IMR-90 (cell line): ENCODE results near the gene RMI2. TPM values are rescaled to one million over a fixed set of nuclear protein-coding genes. Genes with fewer than 3 reads are reported as not detected.

Experiments
- ATAC-seq: fragments of 200-7000 bp; cut with Tn5 transposase; 2 replicates; pipeline ENCODE4 v1.9.1; 2020; ENCODE audit warnings: low read depth, mild to moderate bottlenecking, moderate library complexity
- BruUV-seq: library from RNA; stranded (reverse); fragments of 400-500 nt; replicated peaks from 2 replicates; lab custom pipeline; 2021; lab: Mats Ljungman, UMichigan
- CTCF ChIA-PET: fragments of 300-600 bp; formaldehyde crosslinking; extraction: SDS; loops from one replicate; lab custom pipeline; 2021; ENCODE audit warnings: antibody characterized with exemption; lab: Yijun Ruan, JAX
- POLR2A ChIA-PET: fragments of 300-600 bp; sonication (Branson Sonifier 250); formaldehyde crosslinking; loops from one replicate; lab custom pipeline; 2022; ENCODE audit warnings: antibody characterized with exemption; ENCODE audit not compliant: unreplicated experiment; lab: Charles Lee
- DNase-seq: peaks from one replicate; pipeline ENCODE4 v3.0.0; 2013
- H2AFZ ChIP-seq: replicated peaks from 2 replicates; pipeline ENCODE3; 2013; ENCODE audit warnings: low read length, mild to moderate bottlenecking; ENCODE audit not compliant: poor library complexity
- H2AK5ac ChIP-seq: 2 replicates; pipeline ENCODE4 v1.6.1; 2013; ENCODE audit warnings: low read depth, low read length, inconsistent platforms
- H2AK9ac ChIP-seq: replicated peaks from 2 replicates; pipeline ENCODE3; 2013; ENCODE audit warnings: mild to moderate bottlenecking, low read depth, low read length, moderate library complexity; ENCODE audit not compliant: poor library complexity
- H2BK120ac ChIP-seq: 2 replicates; pipeline ENCODE4 v1.6.1; 2013; ENCODE audit warnings: low read depth, low read length, inconsistent platforms
- H2BK15ac ChIP-seq: 3 replicates; pipeline ENCODE4 v1.6.1; 2013; ENCODE audit warnings: low read depth, low read length, inconsistent platforms
- H2BK20ac ChIP-seq: 2 replicates; pipeline ENCODE4 v1.6.1; 2013; ENCODE audit warnings: low read depth, mild to moderate bottlenecking, inconsistent platforms, low read length, moderate library complexity
- H2BK5ac ChIP-seq: 2 replicates; pipeline ENCODE4 v1.6.1; 2013; ENCODE audit warnings: mild to moderate bottlenecking, low read depth, low read length, inconsistent platforms; ENCODE audit not compliant: poor library complexity, severe bottlenecking
- H3K14ac ChIP-seq: replicated peaks from 2 replicates; pipeline ENCODE4 v1.6.1; 2013; ENCODE audit warnings: low read depth, low read length, inconsistent platforms
- H3K18ac ChIP-seq: 2 replicates; pipeline ENCODE4 v1.6.1; 2013; ENCODE audit warnings: low read depth, low read length, control low read depth
- H3K23ac ChIP-seq: 2 replicates; pipeline ENCODE4 v1.6.1; 2013; ENCODE audit warnings: low read depth, low read length, inconsistent platforms
- H3K27ac ChIP-seq: 2 replicates; pipeline ENCODE4 v1.5.1; 2013; ENCODE audit warnings: mild to moderate bottlenecking, control low read depth, low read length; ENCODE audit not compliant: insufficient read depth
- H3K27me3 ChIP-seq: 2 replicates; pipeline ENCODE4 v1.6.1; 2013; ENCODE audit warnings: low read length; ENCODE audit not compliant: control insufficient read depth, insufficient read depth
- H3K36me3 ChIP-seq: 2 replicates; pipeline ENCODE4 v1.6.1; 2013; ENCODE audit warnings: low read length, mixed read lengths; ENCODE audit not compliant: control insufficient read depth, insufficient read depth
- H3K4ac ChIP-seq: 2 replicates; pipeline ENCODE4 v1.6.1; 2013; ENCODE audit warnings: low read depth, low read length, inconsistent platforms
- H3K4me1 ChIP-seq: 2 replicates; pipeline ENCODE4 v1.6.1; 2013; ENCODE audit warnings: low read length, mixed read lengths; ENCODE audit not compliant: control insufficient read depth, insufficient read depth
- H3K4me2 ChIP-seq: 2 replicates; pipeline ENCODE4 v1.6.1; 2013; ENCODE audit warnings: low read depth, mild to moderate bottlenecking, control low read depth, low read length, moderate library complexity
- H3K4me3 ChIP-seq: 2 replicates; pipeline ENCODE4 v1.5.1; 2013; ENCODE audit warnings: low read depth, mild to moderate bottlenecking, control low read depth, low read length, moderate library complexity; ENCODE audit not compliant: insufficient read depth
- H3K56ac ChIP-seq: 2 replicates; pipeline ENCODE4 v1.6.1; 2013; ENCODE audit warnings: low read length, inconsistent platforms; ENCODE audit not compliant: insufficient read depth; ENCODE audit errors: extremely low read depth
- H3K79me1 ChIP-seq, 2 experiments: 2 replicates each; pipeline ENCODE4 v1.6.1; 2013; ENCODE audit warnings: low read length in 2 of 2, inconsistent platforms in 1 of 2, low read depth in 1 of 2
- H3K9ac ChIP-seq: 2 replicates; pipeline ENCODE4 v1.6.1; 2013; ENCODE audit warnings: low read depth, low read length, control low read depth
- H3K9me1 ChIP-seq: 2 replicates; pipeline ENCODE4 v1.6.1; 2013; ENCODE audit warnings: low read length, inconsistent platforms; ENCODE audit not compliant: insufficient read depth
- H3K9me3 ChIP-seq: 2 replicates; pipeline ENCODE4 v1.6.1; 2013; ENCODE audit warnings: low read length; ENCODE audit not compliant: control insufficient read depth, insufficient read depth
- H4K20me1 ChIP-seq: 2 replicates; pipeline ENCODE4 v1.6.1; 2013; ENCODE audit warnings: low read length, inconsistent platforms; ENCODE audit not compliant: insufficient read depth
- H4K5ac ChIP-seq: 2 replicates; pipeline ENCODE4 v1.6.1; 2013; ENCODE audit warnings: mild to moderate bottlenecking, low read depth, low read length, control low read depth
- H4K8ac ChIP-seq, 2 experiments: 2 replicates each; pipeline ENCODE4 v1.6.1; 2013; ENCODE audit warnings: low read depth in 2 of 2, low read length in 2 of 2, control low read depth in 1 of 2, inconsistent platforms in 1 of 2
- H4K91ac ChIP-seq: 2 replicates; pipeline ENCODE4 v1.6.1; 2013; ENCODE audit warnings: low read depth, low read length, inconsistent platforms; ENCODE audit not compliant: insufficient read depth
- BHLHE40 ChIP-seq: fragments of 150-350 bp; IDR thresholded peaks from 2 replicates; pipeline ENCODE4 v1.6.1; 2016; ENCODE audit warnings: mild to moderate bottlenecking, low read depth, low read length
- CEBPB ChIP-seq: IDR thresholded peaks from 2 replicates; pipeline ENCODE4 v1.6.1; 2012; ENCODE audit warnings: low read depth, low read length, improper control_type of control experiment
- CHD1 ChIP-seq: IDR thresholded peaks from 2 replicates; pipeline ENCODE4 v1.6.1; 2012; ENCODE audit warnings: low read depth, low read length, improper control_type of control experiment
- CTCF ChIP-seq: conservative IDR thresholded peaks from 2 replicates; pipeline ENCODE4 v1.5.1; 2012; ENCODE audit warnings: mild to moderate bottlenecking, low read depth, low read length, improper control_type of control experiment
- ELK1 ChIP-seq: fragments of 150-350 bp; IDR thresholded peaks from 2 replicates; pipeline ENCODE4 v1.6.1; 2016; ENCODE audit warnings: low read depth, mild to moderate bottlenecking, low read length, moderate library complexity, borderline replicate concordance
- FOS ChIP-seq: fragments of 150-350 bp; IDR thresholded peaks from 2 replicates; pipeline ENCODE4 v1.6.1; 2016; ENCODE audit warnings: low read depth, low read length
- MAFK ChIP-seq: IDR thresholded peaks from 2 replicates; pipeline ENCODE4 v1.6.1; 2012; ENCODE audit warnings: low read depth, low read length, improper control_type of control experiment
- MAZ ChIP-seq: IDR thresholded peaks from 2 replicates; pipeline ENCODE4 v1.6.1; 2012; ENCODE audit warnings: low read depth, mild to moderate bottlenecking, low read length, improper control_type of control experiment, moderate library complexity, borderline replicate concordance
- MXI1 ChIP-seq: IDR thresholded peaks from 2 replicates; pipeline ENCODE4 v1.6.1; 2012; ENCODE audit warnings: low read depth, mild to moderate bottlenecking, low read length, moderate library complexity, borderline replicate concordance
- NFE2L2 ChIP-seq: fragments of 150-350 bp; IDR thresholded peaks from 2 replicates; pipeline ENCODE4 v1.6.1; 2016; ENCODE audit warnings: low read depth, mild to moderate bottlenecking, low read length
- POLR2A ChIP-seq: IDR thresholded peaks from 2 replicates; pipeline ENCODE4 v1.6.1; 2012; ENCODE audit warnings: mild to moderate bottlenecking, low read depth, low read length
- RAD21 ChIP-seq: IDR thresholded peaks from 2 replicates; pipeline ENCODE4 v1.6.1; 2012; ENCODE audit warnings: low read length, improper control_type of control experiment
- RCOR1 ChIP-seq: IDR thresholded peaks from 2 replicates; pipeline ENCODE4 v1.6.1; 2012; ENCODE audit warnings: mild to moderate bottlenecking, low read length, improper control_type of control experiment; ENCODE audit not compliant: insufficient replicate concordance
- RFX5 ChIP-seq: IDR thresholded peaks from 2 replicates; pipeline ENCODE4 v1.8.0; 2012; ENCODE audit warnings: low read depth, mild to moderate bottlenecking, low read length, moderate library complexity
- SMC3 ChIP-seq: fragments of 150-350 bp; IDR thresholded peaks from 2 replicates; pipeline ENCODE4 v1.6.1; 2016; ENCODE audit warnings: low read depth, mild to moderate bottlenecking, antibody characterized with exemption, low read length, moderate library complexity
- WGBS, 2 experiments: methylation state at CpG; one replicate each; pipeline versions ENCODE4 v1.1.5 to v1.1.7; 2013; ENCODE audit warnings: missing lambda C conversion rate in 2 of 2; ENCODE audit not compliant: insufficient read length in 1 of 2; ENCODE audit errors: extremely low coverage in 2 of 2; 5-methylcytosine and 5-hydroxymethylcytosine counted together
- dilution Hi-C: fragments of 300-500 bp; cut with HindIII; formaldehyde crosslinking; loops from one replicate; pipeline ENCODE4 v1.14.3; 2018; ENCODE audit warnings: low sequenced_read_pairs; ENCODE audit not compliant: unreplicated experiment
- in situ Hi-C: fragments of 300-500 bp; cut with MboI; formaldehyde crosslinking; loops from 3 replicates; pipeline ENCODE4 v1.14.3; 2019; ENCODE audit warnings: low sequenced_read_pairs, inconsistent platforms, mixed read lengths
- intact Hi-C: fragments of 100-400 bp; cut with micrococcal nuclease; formaldehyde crosslinking; loops from 2 replicates; pipeline ENCODE4 v1.10.0; 2022
- polyA plus RNA-seq, 3 experiments: library from polyadenylated mRNA; depleted of rRNA; stranded (reverse); fragments of >200 nt; gene quantifications; 2 replicates each; pipeline ENCODE4 v1.2.3, GENCODE V29; 2012; ENCODE audit warnings: low replicate concordance in 1 of 3
- total RNA-seq: library from RNA; depleted of rRNA; stranded (reverse); fragments of >200 nt; gene quantifications from 2 replicates; pipeline ENCODE4 v1.2.3, GENCODE V29; 2012
- TF ChIP-seq, protein P1 (sequence below): fragments of 150-350 bp; IDR thresholded peaks from 2 replicates; pipeline ENCODE4 v1.6.1; 2017; ENCODE audit warnings: mild to moderate bottlenecking, antibody characterized with exemption, low read length, low read depth

Gene RMI2
- total and polyA plus RNA-seq, 2 of the 4 experiments (the other 2 are of a cell fraction) = 3.2 to 5.6 TPM

GRCh38 chr16:11302977-11303376 lies 42.3 kb upstream of the RMI2 start:
- no peak overlapping the region for H2BK15ac ChIP-seq
- H2BK20ac ChIP-seq = no peak overlapping the region
- no peak overlapping the region for H4K5ac ChIP-seq
- intact Hi-C loops = no loop called here
- H3K36me3 ChIP-seq = no peaks in the 10 kb centered on the region
- no peaks in the 10 kb centered on the region for H3K9me1 ChIP-seq
- no peak overlapping the region for H3K4ac ChIP-seq
- no peak overlapping the region for H2AFZ ChIP-seq
- H2BK5ac ChIP-seq = no peak overlapping the region
- dilution Hi-C loops = no loop called here
- no peak overlapping the region for H3K14ac ChIP-seq
- H3K27me3 ChIP-seq = no peaks in the 10 kb centered on the region
- H3K56ac ChIP-seq = no peak overlapping the region
- ATAC-seq (no peak), DNase-seq (no peak)
- H2AK9ac ChIP-seq = no peak overlapping the region
- H4K91ac ChIP-seq = no peak overlapping the region
- H4K8ac ChIP-seq = no peak overlapping the region
- WGBS, 2 experiments = no CpG with 5 or more reads among the region's 4 CpGs
- no peak overlapping the region for H3K4me2 ChIP-seq
- no peaks in the 10 kb centered on the region for H3K79me1 ChIP-seq
- no peak for TF ChIP-seq CTCF
- TF ChIP-seq MAFK = no peak
- no peak for TF ChIP-seq MXI1
- TF ChIP-seq RFX5 = no peak
- no peak for TF ChIP-seq MAZ
- no peak for TF ChIP-seq FOS
- TF ChIP-seq, protein P1, sequence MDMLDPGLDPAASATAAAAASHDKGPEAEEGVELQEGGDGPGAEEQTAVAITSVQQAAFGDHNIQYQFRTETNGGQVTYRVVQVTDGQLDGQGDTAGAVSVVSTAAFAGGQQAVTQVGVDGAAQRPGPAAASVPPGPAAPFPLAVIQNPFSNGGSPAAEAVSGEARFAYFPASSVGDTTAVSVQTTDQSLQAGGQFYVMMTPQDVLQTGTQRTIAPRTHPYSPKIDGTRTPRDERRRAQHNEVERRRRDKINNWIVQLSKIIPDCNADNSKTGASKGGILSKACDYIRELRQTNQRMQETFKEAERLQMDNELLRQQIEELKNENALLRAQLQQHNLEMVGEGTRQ = no peak
- TF ChIP-seq CHD1 = no peak
- TF ChIP-seq NFE2L2 = no peak
- TF ChIP-seq CEBPB = no peak
- TF ChIP-seq BHLHE40 = no peak
- no peak for TF ChIP-seq RAD21
- TF ChIP-seq ELK1 = no peak
- no peak for TF ChIP-seq RCOR1
- no peak for TF ChIP-seq POLR2A
- no peak for TF ChIP-seq SMC3
- no peak overlapping the region for H3K27ac ChIP-seq
- no peak overlapping the region for H3K18ac ChIP-seq
- no peaks in the 10 kb centered on the region for H4K20me1 ChIP-seq
- no peak overlapping the region for H3K23ac ChIP-seq
- ChIA-PET CTCF (no interaction called here), POLR2A (no interaction called here)
- in situ Hi-C loops = no loop called here
- no peak overlapping the region for H3K4me3 ChIP-seq
- no peak overlapping the region for H2BK120ac ChIP-seq
- no peaks in the 10 kb centered on the region for H3K9me3 ChIP-seq
- no peak overlapping the region for H3K9ac ChIP-seq
- H3K4me1 ChIP-seq = no peaks in the 10 kb centered on the region; the same call in 1 of the 2 replicates
- BruUV-seq = no TSS peak
- no peak overlapping the region for H2AK5ac ChIP-seq
